Choroid plexus epithelial cell (primary cell): ENCODE results near the gene ZNF598.
"Not testable (repeated sequence)": the region's sequence is repeated elsewhere in the genome, so short reads cannot be mapped to it uniquely, and the experiment has no call there.

Source experiments
- DNase-seq: peaks from one replicate; pipeline ENCODE4 v3.0.0-alpha.2; 2010; ENCODE audit warnings: low read depth
- H3K4me3 ChIP-seq: 2 replicates; pipeline ENCODE4 v1.5.1; 2011; ENCODE audit warnings: low read depth, mild to moderate bottlenecking, control low read depth, low read length, moderate library complexity
- CTCF ChIP-seq: conservative IDR thresholded peaks from 2 replicates; pipeline ENCODE4 v1.5.1; 2011; ENCODE audit warnings: low read depth, mild to moderate bottlenecking, control low read depth, inconsistent platforms, low read length, moderate library complexity

The ZNF598 gene

GRCh38 chr16:2019921-2020831 lies 10.6 kb upstream of the ZNF598 start:
- DNase-seq, result no peak
- TF ChIP-seq CTCF, result no peak
- H3K4me3 ChIP-seq, result peak overlapping the region; percentile 17

DNA sequence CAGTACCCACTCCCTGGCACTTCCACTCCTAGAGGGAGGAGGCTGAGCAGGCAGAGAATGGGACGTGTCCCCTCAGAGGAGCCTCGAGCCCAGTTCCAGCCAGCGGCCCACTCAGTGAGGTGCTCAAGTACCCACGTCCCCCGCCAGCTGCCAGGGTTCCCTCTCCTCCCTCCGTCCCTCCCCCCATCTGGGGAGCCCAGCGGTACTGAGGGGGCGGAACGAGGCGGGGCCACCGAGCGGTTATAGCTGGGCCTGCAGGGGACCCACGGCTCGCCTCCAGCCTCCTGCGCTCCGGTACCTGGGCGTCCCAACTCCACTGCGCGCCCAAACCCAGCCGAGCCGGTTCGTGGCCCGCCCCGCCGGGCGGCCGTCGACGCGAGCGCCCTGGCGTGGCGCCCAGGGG lies 9.9 kb upstream of the ZNF598 start, which contains the start of gene NPW:
NPW (plus strand) TSS at position 268 of the 403 bp plus-strand sequence.
- DNase-seq, result no peak
- TF ChIP-seq CTCF, result no peak
- peak within 1 kb of the TSS; percentile 17 for H3K4me3 ChIP-seq

DNA sequence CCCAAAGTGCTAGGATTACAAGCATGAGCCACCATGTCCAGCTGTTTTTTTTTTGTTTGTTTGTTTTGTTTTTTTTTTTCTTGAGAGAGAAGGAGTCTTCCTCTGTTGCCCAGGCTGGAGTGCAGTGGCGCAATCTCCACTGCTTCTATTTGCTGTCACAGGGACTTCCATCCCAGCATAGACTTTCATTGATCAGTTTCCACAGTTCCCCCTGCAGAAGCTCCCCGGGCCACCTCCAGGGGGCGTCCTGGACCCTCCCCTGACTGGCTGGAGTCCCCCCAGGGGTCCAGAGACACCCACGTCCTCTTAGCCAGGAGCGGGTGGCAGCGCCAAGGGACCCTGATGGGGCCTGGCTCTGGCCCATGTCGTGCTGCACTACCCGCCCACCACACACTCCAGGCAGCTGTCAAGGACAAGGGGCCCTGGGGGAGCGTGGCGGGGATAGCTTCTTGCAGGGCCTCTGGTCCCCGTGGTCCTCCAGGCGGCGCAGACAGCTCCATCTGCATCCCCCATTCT lies 6.8 kb upstream of the ZNF598 start:
- H3K4me3 ChIP-seq, result no peak overlapping the region
- DNase-seq, result no peak
- peak; percentile 63 for TF ChIP-seq CTCF

DNA sequence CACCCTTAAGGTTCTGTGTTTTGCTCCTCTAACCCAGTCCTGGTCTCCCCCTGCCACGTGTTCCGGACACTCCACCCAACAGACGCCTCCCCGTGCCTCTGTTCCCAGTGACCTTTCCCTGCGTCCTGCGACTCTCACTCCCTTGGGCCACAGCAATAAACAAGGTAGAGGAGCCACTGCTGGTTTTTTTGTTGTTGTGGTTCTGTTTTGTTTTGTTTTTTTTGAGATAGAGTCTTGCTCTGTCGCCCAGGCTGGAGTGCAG lies 6.3 kb upstream of the ZNF598 start:
- no peak for DNase-seq

GRCh38 chr16:2015117-2015946 lies 5.7 kb upstream of the ZNF598 start:
- TF ChIP-seq CTCF, result no peak
- no peak overlapping the region for H3K4me3 ChIP-seq
- DNase-seq, result no peak

More for the DNA sequence above, 6.3 kb upstream of the ZNF598 start:
- H3K4me3 ChIP-seq, result no peak overlapping the region
- no peak for TF ChIP-seq CTCF

GRCh38 chr16:2013527-2013926 lies 3.9 kb upstream of the ZNF598 start:
- no peak for TF ChIP-seq CTCF
- H3K4me3 ChIP-seq, result no peak overlapping the region
- no peak for DNase-seq

DNA sequence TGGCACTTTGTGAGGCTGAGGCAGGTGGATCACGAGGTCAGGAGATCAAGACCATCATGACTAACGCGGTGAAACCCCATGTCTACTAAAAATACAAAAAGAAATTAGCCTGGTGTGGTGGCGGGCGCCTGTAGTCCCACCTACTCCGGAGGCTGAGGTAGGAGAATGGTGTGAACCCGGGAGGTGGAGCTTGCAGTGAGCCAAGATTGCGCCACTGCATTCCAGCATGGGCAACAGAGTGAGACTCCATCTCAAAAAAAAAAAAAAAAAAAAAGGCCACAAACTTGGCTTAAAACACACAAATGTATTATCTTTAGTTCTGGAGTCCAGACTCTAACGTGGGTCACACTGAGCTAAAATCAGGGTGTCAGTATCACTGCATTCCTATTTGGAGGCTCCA lies 2.1 kb upstream of the ZNF598 start:
- not testable (repeated sequence) for DNase-seq, H3K4me3 ChIP-seq
